CD4-positive, alpha-beta T cell treated with Interleukin-10 for 1 hour (primary cell): Measurements from ENCODE around the gene OR52H1.

ENCODE experiments used
- DNase-seq: peaks from one replicate; pipeline ENCODE4 v3.0.0-alpha.2; 2020

Gene OR52H1

GRCh38 chr11:5531053-5531831, 17.1 kb downstream of the OR52H1 start:
- DNase-seq = no peak

GRCh38 chr11:5528495-5528894, 19.8 kb downstream of the OR52H1 start:
- DNase-seq = no peak

GRCh38 chr11:5527716-5528115, 20.6 kb downstream of the OR52H1 start:
- no peak for DNase-seq

GRCh38 chr11:5524756-5525155, 23.6 kb downstream of the OR52H1 start:
- DNase-seq = no peak

- DNase-seq = no peak
Observed at GRCh38 chr11:5522308-5522707, 26.0 kb downstream of the OR52H1 start.

GRCh38 chr11:5521540-5521939, 26.8 kb downstream of the OR52H1 start:
- DNase-seq = no peak

- DNase-seq = no peak
Observed at GRCh38 chr11:5516599-5516998, 31.7 kb downstream of the OR52H1 start, which contains the start of gene UBQLNL. Gene UBQLNL (minus strand): TSS chr11:5516699. CDS start chr11:5516441, 258 bp downstream.

- no peak for DNase-seq
Observed at GRCh38 chr11:5514841-5515240, 33.5 kb downstream of the OR52H1 start.

GRCh38 chr11:5509803-5510202, 38.5 kb downstream of the OR52H1 start, which contains the start of gene UBQLN3:
Gene UBQLN3 (minus strand): TSS chr11:5509957. CDS start chr11:5509558, 399 bp downstream.
- no peak for DNase-seq

GRCh38 chr11:5508605-5509004, 39.7 kb downstream of the OR52H1 start:
- no peak for DNase-seq

GRCh38 chr11:5507933-5508305, 40.4 kb downstream of the OR52H1 start:
- no peak for DNase-seq

GRCh38 chr11:5507177-5507932, 41.0 kb downstream of the OR52H1 start:
- DNase-seq = no peak

- DNase-seq = no peak
Observed at GRCh38 chr11:5505363-5506048, 42.8 kb downstream of the OR52H1 start.

GRCh38 chr11:5504403-5504921, 43.9 kb downstream of the OR52H1 start:
- no peak for DNase-seq

GRCh38 chr11:5500393-5500801, 47.9 kb downstream of the OR52H1 start:
- no peak for DNase-seq

- no peak for DNase-seq
Observed at GRCh38 chr11:5499671-5500070, 48.7 kb downstream of the OR52H1 start.
